ENCODE results near the gene SEPTIN7. TPM values are rescaled to one million over a fixed set of nuclear protein-coding genes. Genes with fewer than 3 reads are reported as not detected.
"Not testable (repeated sequence)": the region's sequence is repeated elsewhere in the genome, so short reads cannot be mapped to it uniquely, and the experiment has no call there.

SEPTIN7 gene
- total RNA-seq, 1 donor, result 178 TPM

DNA sequence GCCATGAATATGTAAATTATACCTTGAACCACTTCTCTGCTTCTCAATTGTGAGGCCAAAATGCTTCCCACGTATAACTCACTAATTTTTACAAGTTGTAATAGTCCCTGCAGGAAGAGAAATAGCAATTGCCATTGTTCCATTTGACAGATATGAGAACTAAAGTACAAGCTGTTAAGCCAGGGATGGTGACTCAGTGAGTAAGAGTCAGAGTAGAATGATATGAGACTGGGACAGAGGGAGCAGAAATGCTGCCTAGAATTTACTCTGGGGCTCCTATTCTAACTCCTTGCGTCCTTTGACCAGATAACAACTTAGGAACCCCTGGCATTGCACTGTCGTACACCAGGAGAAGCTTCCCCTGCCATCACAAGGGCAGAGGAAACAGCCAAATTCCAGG is 45.1 kb upstream of the SEPTIN7 start:
- Histone ChIP-seq H3K79me2 (ENCODE audit: insufficient read depth, low read length) (no peaks in the 10 kb centered on the region), H3K4me1 (ENCODE audit: insufficient read depth, low read length) (peaks cover 2% of the 10 kb centered on the region), H2AFZ (ENCODE audit: low read length) (no peak overlapping the region), H3K4me2 (ENCODE audit: insufficient read depth, low read length) (no peak overlapping the region), H3K27ac (ENCODE audit: low read depth, low read length) (no peak overlapping the region), H3K9me3 (ENCODE audit: low read depth, low read length) (no peaks in the 10 kb centered on the region), H4K20me1 (ENCODE audit: insufficient read depth, low read length) (no peaks in the 10 kb centered on the region), H3K4me3 (ENCODE audit: insufficient read depth, low read length) (no peak overlapping the region), H3K27me3 (ENCODE audit: insufficient read depth, low read length) (no peaks in the 10 kb centered on the region), H3K36me3 (ENCODE audit: insufficient read depth, low read length) (no peaks in the 10 kb centered on the region)
- TF ChIP-seq, protein P1, sequence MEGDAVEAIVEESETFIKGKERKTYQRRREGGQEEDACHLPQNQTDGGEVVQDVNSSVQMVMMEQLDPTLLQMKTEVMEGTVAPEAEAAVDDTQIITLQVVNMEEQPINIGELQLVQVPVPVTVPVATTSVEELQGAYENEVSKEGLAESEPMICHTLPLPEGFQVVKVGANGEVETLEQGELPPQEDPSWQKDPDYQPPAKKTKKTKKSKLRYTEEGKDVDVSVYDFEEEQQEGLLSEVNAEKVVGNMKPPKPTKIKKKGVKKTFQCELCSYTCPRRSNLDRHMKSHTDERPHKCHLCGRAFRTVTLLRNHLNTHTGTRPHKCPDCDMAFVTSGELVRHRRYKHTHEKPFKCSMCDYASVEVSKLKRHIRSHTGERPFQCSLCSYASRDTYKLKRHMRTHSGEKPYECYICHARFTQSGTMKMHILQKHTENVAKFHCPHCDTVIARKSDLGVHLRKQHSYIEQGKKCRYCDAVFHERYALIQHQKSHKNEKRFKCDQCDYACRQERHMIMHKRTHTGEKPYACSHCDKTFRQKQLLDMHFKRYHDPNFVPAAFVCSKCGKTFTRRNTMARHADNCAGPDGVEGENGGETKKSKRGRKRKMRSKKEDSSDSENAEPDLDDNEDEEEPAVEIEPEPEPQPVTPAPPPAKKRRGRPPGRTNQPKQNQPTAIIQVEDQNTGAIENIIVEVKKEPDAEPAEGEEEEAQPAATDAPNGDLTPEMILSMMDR (IDR thresholded peaks at IDR 0.05; ENCODE audit: extremely low read depth, low read depth, low read length), result no peak
- no peak for DNase-seq (ENCODE audit: insufficient read length, low spot score, missing footprints)

DNA sequence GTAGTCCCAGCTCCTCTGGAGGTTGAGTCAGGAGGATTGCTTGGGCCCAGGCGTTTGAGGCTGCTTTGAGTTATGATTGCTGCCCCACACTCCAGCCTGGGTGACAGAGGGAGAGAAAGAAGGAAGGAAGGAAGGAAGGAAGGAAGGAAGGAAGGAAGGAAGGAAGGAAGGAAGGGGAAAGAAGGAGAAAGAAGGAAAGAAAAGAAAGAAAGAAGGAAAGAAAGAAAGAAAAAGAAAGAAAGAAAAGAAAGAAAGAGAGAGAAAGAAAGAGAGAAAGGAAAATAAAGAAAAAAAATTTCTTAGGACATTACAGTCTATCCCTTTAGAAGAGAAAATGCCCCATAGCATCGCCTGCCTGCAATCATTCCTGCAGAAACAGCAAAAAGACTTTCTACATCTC is 44.4 kb upstream of the SEPTIN7 start:
- not testable (repeated sequence) for H3K36me3 ChIP-seq (ENCODE audit: insufficient read depth, low read length); H3K79me2 ChIP-seq (ENCODE audit: insufficient read depth, low read length); H3K4me1 ChIP-seq (ENCODE audit: insufficient read depth, low read length); H2AFZ ChIP-seq (ENCODE audit: low read length); H4K20me1 ChIP-seq (ENCODE audit: insufficient read depth, low read length); H3K4me3 ChIP-seq (ENCODE audit: insufficient read depth, low read length); H3K27me3 ChIP-seq (ENCODE audit: insufficient read depth, low read length); DNase-seq (ENCODE audit: insufficient read length, low spot score, missing footprints); H3K4me2 ChIP-seq (ENCODE audit: insufficient read depth, low read length); H3K27ac ChIP-seq (ENCODE audit: low read depth, low read length); H3K9me3 ChIP-seq (ENCODE audit: low read depth, low read length)

DNA sequence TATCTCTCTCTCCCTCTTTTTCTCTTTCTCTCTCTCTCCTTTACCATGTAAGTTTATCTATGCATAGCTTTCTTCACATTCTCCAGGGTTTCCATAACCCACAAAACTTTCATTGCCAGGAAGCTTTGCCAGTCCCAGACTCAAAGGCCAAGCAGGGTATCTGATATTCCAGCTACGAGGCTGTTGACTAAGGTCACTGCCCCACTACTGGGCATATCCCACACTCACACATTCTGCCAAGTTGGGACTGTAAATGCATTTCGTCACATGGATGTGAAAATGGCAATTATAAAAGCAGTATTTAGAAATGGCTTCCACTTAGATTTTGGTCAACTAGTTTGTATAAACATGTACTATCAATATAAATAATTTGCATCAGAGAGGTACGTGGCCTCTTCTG is 43.3 kb upstream of the SEPTIN7 start:
- TF ChIP-seq, protein P1 (IDR thresholded peaks at IDR 0.05; ENCODE audit: extremely low read depth, low read depth, low read length), result no peak
- Histone ChIP-seq H3K79me2 (ENCODE audit: insufficient read depth, low read length) (no peaks in the 10 kb centered on the region), H3K27me3 (ENCODE audit: insufficient read depth, low read length) (no peaks in the 10 kb centered on the region), H2AFZ (ENCODE audit: low read length) (no peak overlapping the region), H4K20me1 (ENCODE audit: insufficient read depth, low read length) (no peaks in the 10 kb centered on the region), H3K9me3 (ENCODE audit: low read depth, low read length) (no peaks in the 10 kb centered on the region), H3K27ac (ENCODE audit: low read depth, low read length) (no peak overlapping the region), H3K36me3 (ENCODE audit: insufficient read depth, low read length) (no peaks in the 10 kb centered on the region), H3K4me3 (ENCODE audit: insufficient read depth, low read length) (no peak overlapping the region), H3K4me2 (ENCODE audit: insufficient read depth, low read length) (no peak overlapping the region), H3K4me1 (ENCODE audit: insufficient read depth, low read length) (no peaks in the 10 kb centered on the region)
- no peak for DNase-seq (ENCODE audit: insufficient read length, low spot score, missing footprints)

DNA sequence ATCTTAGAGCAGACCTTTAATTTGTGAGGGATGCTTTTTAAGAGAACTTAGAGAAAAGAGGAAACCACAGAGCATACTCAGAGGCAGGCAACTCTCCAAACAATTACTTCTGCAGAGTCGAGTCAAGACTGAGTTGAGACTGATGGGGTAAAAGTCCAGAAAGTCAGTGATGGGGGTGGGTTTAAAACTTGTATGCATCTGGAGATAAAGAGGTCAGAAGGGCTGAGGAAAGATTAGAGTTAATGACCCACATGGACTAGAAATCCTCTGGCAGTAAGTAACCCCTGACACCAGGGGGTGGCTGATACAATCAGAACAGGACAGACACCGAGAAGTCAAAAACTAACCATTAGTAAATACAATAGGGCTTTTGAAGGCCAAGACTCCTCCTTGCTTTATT is 42.4 kb upstream of the SEPTIN7 start:
- no peak for DNase-seq (ENCODE audit: insufficient read length, low spot score, missing footprints)
- no peaks in the 10 kb centered on the region for H3K9me3 ChIP-seq (ENCODE audit: low read depth, low read length)
- no peaks in the 10 kb centered on the region for H3K79me2 ChIP-seq (ENCODE audit: insufficient read depth, low read length)
- H3K4me1 ChIP-seq (ENCODE audit: insufficient read depth, low read length), result no peaks in the 10 kb centered on the region
- TF ChIP-seq, protein P1 (IDR thresholded peaks at IDR 0.05; ENCODE audit: extremely low read depth, low read depth, low read length), result no peak
- H3K4me2 ChIP-seq (ENCODE audit: insufficient read depth, low read length), result no peak overlapping the region
- H3K4me3 ChIP-seq (ENCODE audit: insufficient read depth, low read length), result no peak overlapping the region
- no peak overlapping the region for H2AFZ ChIP-seq (ENCODE audit: low read length)
- H4K20me1 ChIP-seq (ENCODE audit: insufficient read depth, low read length), result no peaks in the 10 kb centered on the region
- H3K36me3 ChIP-seq (ENCODE audit: insufficient read depth, low read length), result no peaks in the 10 kb centered on the region
- no peaks in the 10 kb centered on the region for H3K27me3 ChIP-seq (ENCODE audit: insufficient read depth, low read length)
- no peak overlapping the region for H3K27ac ChIP-seq (ENCODE audit: low read depth, low read length)

Data from osteoblast (primary cell).